Measurements from ENCODE around the gene STAT6.
"Not testable (repeated sequence)": the region's sequence is repeated elsewhere in the genome, so short reads cannot be mapped to it uniquely, and the experiment has no call there.

STAT6 gene

DNA sequence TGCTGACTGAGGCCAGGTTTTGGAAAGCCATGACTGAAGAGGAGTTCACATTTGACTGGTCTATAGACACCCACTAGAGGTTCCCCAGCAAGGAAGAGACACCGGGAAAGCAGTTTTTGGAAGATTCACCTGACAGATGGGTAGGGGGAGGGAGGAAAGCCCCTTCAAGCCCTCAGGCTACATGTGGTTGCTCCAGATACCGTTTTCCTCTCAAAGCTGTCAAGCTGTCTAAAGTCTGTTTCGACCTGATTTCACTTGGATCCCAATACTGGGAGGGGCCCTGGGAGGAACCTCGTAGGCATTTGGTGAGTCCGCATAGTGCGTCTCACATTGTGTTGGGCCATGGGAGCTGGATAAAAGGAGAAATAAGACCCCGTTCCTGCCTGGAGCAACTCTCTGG is 15.4 kb upstream of the STAT6 start:
- DNase-seq = no peak

DNA sequence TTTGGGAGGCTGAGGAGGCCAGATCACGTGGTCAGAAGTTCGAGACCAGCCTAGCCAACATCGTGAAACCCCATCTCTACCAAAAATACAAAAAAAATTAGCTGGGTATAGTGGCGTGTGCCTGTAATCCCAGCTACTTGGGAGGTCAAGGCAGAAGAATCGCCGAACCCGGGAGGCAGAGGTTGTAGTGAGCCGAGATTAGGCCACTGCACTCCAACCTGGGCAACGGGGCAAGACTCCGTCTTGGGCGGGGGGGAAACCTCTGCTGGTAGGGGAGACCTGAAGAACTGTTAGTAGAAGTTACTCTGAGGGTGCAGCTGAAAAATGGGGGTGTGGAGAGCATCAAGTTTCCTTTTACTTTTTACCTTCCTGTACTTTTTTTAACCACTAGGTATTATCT is 14.9 kb upstream of the STAT6 start:
- DNase-seq = no peak

DNA sequence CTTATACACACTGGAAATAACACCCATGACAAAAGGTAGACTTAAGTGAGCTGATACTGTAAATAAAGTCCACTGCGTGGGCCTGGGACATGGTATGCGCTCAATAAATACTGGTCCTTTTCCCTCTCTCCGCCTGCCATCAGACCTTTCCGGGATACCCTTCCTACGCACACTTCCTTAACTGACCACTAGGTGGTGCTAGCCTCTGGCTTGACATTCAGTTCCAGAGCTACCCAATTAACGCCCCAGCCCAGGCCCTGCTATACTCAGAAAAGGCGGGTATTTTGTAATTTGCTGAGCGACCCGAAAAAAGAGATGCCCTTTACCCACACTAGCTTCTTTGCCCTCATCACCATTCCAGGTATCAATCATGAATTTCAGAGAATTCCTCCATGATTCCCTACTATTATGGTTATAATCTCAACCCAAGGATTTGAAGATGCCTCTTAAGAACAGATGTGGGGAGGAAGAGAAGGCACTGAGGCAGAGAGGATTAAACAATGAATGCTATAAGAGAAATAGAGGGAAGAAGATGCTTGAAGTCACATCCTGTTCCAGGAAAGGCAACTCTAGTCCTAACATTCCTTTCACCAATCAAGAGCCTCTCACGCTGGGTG is 13.2 kb upstream of the STAT6 start:
- peak; percentile 33 for DNase-seq

DNA sequence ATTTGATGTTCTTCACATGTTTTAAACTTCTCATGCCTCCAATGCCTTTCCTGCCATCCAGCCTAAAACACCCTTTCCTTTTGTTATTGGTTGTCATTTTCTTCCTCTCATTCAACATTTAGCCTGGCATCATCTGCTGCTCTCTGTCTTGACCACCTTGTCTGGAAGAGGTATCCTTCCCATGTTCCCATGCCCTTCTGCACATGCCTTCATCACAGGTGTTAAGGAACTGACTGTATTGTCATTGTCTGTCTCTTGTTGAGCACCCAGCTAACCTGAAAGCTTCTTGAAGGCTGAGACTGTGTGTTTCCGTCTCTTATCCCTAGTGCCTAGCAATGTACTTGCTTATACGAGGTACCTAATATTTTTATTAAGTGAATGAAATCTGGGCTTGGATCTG is 12.7 kb upstream of the STAT6 start:
- DNase-seq = no peak

DNA sequence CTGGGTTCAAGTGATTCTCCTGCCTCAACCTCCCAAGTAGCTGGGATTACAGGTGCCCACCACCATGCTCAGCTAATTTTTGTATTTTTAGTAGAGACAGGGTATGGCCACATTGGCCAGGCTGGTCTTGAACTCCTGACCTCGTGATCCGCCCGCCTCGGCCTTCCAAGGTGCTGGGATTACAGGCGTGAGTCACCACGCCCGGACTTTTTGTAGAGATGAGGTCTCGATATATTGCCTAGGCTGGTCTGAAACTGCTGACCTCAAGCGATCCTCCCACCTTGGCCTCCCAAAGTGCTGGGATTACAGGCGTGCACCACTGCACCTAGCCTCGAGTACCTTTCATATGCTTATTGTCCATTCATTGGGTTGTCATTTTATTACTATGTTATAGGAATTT is 9.6 kb upstream of the STAT6 start:
- not testable (repeated sequence) for DNase-seq

DNA sequence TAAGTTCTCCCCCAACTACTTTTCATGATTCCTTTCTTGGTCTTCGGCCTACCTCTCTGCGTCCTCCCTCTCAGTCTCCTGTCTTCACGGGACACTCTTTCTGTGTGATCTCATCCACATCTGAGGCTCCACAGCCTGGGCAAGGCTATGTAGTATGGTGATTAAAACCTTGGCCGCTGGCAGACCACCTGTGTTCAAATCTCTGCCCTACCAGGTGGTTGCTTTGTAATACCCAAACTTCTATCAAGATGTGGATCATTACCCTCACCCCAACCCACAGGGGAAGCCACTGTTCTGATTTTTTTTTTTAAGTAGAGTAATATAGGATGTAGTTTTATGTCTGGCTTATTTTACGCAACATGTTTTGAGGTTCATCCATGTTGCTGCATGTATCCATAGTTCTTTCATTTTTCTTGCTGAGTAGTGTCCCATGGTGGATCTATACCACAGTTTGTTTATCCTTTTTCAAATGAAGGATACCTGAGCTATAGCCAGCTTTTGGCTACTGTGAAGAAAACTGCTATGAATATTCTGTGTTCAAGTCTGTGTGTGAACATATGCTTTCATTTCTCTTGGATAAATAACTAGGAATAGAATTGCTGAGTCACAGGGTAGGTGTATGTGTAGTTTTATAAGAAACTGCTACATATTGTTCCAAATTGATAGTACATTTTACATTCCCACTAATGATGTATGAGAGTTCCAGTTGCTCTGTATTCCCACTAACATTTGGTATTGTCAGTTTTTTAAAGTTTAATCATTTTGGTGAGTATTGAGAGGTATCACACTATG is 8.3 kb upstream of the STAT6 start:
- no peak for DNase-seq

DNA sequence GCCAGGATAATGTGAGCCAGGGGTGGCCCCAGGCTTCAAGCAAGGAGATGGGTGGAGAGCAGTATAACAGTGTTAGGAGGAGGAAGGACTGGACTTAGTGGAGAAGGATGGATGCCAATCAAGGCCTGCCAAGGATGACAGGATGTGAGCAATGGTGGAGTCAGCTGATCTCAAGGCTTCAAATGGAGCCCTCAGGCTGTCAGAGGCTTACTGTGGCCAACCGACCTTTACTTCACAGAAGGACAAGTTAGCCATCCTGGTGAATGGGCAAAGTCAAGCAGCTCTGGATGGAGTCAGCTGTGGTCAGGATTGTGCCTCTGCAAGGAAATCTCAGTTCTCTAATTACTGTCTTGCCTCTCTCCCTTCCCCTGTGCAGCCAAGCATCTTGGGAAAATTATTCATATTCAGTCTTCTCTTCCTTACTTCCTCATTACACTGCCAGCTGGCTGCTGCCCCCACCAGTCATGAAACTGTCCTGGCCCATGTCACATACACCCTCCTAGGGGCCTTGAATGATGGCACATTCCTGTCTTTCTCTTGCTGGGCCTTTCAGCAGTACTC is 7.6 kb upstream of the STAT6 start:
- DNase-seq = no peak

DNA sequence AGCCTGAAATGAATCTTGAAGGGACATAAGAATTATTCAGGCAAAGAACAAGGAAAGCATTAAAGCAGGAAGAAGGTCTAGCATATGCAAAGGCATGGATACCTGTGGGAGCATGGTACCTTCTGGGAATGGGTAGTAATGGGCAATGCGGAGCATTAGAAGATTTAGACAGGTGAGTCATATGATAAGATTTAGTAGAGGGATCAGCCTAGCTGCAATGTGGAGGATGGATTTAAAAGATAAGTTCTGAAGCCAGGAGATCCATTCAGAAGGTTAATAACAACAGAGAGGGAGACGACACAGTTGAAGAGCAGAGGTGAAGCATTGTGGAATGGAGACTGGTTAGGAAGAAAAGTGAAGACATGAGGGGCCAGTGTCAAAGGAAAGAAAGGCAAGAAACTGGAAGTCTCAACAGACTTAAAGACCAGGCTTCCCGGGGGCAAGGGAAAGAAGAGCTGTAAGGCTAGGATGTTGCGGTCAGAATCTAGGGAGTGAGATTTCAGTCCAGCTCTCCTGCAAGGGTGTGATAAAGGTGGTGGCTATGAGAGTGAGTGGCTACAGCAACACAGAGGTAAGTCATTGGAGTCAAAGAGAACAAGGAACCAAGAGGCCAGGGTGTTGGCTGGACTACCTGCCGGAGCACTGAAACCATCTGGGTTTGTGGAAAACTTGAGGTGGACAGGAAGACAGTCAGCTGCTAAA is 5.6 kb upstream of the STAT6 start:
- DNase-seq = no peak

DNA sequence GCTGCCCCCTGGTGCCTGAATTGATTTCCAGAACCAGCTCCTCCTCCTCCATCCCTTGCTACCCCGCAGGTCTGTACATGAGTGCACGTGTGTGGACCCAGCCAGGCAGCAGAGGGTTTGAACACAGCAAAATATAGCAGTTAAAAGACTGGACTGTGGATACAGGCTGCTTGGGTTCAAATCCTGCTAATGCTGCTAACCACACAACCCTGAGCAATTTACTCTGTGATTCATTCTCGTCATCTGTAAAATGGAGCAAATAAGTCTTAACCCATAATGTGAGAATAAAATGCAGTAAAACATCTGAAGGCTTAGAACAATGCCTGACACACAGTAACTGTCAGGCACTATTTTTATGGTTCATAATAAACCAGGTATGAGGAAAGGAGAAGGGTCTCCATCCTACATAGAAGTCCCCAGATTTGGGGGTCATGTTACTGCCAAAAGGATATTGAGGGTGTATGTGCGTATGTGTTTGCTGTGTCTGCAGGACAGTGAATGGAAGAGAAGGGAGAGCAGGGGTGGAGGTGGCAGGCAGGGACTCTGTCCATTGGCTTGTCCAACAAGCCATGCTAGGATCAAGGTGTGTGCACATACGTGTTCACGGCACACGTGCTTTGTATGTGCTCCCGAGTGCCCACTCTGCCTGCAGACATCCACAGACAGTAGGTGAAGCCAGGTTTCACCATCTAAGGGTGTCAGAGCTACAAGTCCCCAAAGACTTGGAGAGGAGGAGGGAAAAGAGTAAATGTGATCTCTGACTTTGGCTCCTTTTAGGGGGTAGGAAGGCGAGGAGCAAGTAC is 1.5 kb upstream of the STAT6 start:
- no peak for DNase-seq

DNA sequence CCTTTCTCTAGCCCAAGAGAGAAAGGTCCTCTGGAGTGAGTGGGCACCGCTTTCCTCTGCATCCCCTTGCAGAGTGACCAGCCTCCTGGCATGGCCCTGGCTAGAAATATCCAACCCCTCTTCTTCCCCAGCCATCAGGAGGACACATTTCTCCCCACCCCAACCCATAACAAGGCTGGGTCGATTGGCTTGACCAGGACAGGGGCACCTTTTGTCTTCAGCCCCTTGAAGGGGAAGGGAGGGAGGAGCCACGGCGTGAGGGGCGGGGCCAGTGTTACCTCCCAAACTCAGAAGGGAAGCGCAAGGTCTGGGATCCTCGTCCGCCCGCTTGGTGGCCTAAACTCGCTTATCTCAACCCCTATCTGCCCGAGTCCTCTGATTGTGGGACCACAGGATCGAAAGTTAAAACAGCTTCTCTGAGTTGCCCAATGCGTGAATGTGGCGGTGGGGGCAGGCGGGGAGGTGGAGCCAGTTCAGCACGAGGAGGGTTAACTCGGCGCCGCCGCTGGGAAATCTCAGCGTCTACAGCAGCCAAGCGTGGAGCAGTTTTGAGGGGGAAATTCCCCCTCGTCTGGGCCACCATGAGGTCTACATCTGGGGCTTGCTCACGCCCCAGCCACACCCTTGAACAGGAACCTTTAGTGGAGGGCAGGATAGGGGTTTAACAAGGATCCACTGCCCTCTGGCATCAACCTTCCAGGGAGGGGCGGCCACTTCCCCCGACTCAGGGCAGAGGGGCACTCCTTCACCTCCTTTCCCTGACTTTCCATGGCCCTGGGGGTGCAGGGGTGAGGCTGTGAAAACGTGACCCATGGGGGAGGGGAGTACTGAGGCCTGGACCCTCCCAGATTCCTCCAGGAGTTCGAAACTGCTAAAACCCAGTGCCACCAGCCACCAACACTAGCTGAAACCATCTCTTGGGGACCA is 795 bp downstream of the STAT6 start:
- no peak for DNase-seq

DNA sequence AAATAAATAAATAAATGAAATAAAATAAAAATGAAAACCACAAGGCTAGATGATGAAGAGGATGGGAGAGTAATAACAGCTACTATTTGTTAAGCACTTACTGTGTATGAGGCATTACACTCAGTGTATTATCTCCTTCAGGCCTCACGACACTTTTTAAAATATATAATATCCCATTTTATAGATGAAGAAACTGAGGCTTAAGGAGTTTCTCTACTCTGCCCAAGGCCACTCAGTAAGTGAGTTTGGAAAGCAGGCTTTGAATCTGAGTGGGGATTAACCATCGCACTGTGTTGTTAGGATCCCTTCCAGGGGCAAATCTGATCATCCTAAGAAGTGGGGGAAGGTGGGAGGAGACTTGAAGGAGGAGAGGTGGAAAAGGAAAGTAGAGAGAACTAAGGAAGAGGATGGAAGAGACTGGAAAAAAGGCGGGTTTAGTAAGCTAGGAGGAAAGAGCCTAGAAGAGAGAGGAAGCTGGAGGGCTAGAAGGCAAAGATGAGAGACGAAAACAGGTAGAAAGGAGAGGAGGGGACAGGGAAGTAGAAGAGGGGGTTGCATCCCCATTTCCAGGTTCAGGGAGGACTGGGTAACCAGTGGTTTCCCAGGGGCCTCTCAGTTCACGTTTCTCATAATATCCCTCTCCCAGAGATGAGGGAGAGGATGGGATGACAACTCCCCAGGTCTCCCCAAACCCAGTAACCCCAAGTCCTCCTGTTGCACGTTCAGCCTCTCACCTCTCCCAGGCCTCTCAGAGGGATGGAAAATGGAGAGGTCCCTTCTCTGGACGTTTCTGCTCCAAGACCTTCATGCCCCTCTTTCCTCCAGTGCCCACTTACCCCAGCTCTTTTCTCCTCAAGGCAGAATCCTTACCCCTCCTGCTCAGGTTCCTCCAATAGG is 1.7 kb downstream of the STAT6 start:
- no peak for DNase-seq

DNA sequence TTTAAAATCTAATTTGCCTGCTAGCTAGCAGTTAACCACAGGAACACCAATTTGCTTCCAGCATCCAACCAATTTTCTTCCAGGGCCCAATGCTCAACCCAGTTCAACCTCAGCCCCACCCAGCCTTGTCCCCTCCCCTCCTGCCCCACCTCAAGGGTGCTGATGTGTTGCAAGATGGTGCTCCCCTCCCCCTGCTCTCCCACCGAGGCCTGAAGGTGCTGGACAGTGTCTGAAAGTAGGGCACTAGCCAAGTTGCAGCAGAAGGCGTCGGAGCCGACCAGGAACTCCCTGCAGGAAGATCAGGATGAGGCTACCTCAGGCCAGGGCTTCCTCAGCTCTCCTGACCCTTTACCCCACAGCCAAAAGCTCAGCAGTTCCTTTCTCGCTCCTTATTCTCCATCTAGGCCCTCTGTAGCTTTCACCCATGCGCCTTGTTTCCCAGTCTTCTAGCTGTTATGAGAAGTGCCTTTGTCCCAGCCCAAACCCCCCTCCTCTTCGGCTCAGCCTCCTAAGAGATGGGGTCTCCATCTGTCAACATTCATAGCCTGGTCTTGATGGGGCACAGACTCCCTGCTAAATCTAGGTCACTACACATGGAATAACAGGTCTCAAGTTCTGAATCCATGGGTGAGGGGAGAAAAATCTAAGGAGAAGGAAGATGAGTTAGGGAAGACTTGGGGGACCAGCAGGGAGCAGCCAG is 3.6 kb downstream of the STAT6 start:
- DNase-seq = no peak

DNA sequence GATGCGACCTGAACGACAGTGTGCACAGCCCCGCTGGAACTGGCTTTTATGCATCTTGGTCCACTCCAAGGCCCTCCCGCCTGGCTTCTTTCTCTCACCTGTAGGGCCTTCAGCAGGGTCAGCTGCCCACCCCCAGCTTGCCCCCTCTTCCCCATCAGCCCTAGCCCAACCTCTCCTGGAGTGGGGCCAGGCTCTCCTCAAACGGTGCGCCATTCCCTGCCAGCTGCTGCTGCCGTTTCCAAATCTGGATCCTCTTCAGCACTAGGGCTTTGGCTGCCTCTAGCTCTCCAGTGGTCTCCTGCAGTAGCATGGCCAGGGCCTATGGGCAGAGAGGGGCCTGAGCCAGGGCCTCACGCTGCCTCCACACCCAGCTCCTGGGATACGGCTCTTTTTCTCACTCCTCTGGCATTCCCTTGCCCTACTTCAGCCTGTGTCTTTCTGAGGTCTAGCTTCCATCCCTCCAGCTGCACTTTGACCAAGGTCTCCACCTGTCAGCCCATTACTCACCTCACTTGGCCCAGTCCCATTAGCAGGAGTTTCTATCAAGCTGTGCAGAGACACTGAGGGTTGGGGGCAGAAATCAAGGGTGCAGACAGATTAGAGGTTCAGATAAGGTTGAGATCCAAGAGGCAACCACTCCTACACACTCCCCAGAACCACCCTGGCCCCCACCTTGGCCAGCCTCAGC is 5.0 kb downstream of the STAT6 start:
- no peak for DNase-seq

DNA sequence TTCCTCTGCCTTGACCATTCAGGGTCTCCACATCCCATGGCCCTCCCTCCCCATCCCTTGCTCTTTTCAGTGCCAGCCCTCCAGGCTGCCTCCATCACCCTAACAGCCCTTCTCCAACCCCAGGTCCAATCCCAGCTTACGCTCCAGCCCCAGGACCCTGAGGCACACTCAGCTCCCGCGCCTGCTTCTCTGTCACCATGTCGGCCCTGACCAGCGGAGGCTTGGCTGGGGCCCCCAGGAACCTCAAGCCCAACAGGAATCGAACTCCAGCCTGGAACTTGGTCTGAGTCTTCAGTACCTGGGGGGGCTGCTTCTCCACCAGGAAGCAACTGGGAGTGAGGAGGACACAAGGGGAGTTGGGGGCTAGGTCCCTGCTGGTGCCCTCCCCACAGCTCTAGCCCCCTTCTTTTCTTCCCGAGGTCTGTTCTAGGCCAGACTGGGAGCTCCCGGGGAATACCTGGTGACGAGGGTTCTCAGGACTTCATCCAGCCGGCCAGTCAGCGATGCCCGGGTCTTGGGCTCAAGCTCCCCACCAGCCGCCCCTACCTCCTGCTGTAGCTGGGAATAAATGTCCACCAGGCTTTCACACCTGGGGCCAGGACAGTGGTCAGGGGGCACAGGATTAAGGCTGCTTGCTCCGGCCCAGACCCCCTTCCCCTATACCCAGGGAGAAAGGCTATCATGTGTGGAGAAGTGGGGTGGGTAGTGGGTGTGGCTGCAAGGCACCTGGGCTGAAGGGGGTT is 6.0 kb downstream of the STAT6 start:
- DNase-seq = no peak

DNA sequence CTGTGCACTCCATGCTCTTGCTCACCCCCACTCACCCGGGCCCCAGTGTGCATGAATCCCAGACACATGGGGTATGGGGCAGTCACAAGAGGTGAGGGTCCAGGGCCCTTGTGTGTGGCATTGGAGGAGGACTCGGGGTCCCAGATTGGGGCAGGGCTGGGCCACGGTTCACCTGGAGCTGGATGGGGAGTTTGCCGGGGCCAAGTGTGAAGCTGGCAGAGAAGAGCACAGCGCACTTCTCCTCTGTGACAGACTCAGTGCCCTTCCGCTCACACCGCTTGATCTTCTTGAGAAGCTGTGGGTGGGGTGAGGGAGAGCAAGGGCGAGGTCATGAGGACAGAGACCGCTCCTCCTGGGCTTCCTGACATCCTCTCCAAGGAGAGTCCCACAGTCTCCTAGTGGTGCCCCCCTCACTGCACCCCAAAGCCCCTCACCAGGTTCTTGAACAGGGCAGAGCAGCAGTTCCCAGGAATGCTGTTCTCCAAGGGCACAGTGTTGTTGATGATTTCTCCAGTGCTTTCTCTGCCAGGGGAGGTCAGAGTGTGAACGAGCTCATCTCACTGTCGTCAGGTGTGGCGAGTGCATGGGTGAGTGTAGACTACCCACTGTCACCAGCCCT is 6.8 kb downstream of the STAT6 start:
- no peak for DNase-seq

DNA sequence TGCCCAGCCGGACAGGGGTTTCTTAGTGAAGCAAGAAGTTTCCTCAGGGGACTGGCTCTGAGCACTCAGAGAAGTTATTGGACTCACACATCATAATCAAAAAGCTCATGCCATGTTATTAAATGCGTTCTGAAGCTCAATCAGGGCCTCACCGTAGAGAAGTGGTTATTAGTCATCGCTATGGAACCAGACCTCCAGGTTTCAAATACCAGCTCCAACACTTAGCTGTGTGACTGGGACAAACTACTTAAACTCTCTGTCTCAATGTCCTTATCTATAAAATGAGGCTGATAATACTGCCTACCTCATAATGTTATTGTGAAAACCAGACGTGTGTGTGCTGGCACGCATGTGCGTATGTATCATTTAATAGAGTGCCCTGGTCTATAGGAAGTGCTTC is 7.3 kb downstream of the STAT6 start:
- DNase-seq = no peak

DNA sequence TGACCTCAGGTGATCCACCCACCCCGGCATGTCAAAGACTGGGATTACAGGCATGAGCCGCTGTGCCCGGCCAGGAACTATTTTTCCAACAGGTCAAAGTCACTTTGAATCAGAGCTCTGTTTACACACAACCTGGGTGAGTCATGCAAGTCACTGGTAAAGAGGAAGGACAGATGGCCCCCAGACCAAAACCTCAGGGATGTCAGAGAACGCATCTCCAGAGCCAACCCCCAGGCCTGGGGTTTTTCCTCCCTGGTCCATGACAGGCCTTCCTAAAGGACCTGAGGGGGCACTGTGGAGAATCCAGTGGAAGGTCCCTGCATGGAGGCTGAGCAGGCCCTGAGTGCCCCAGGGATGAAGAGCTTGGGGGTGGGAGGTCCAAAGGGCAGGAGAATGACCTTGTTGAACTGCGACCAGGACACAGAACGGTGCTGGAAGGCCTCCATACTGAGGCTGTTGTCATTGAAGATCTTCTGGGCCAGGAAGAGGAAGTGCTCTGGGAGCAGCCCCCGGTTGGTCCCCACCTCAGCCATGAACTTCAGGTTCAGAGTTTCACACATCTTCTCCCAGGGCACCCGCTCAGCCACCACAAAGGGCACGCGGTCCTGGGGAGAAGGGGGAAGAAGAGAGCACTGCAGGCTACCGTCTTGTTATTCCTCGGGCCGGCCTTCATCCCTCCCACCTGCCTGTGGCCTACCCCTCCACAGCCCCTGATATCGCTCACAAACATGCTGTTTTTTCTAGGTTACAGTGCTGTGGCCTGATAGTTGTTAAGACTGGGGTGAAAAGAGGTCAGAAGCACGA is 9.1 kb downstream of the STAT6 start:
- no peak for DNase-seq
